Osteocyte (in vitro differentiated cells): Measurements from ENCODE around the gene MOV10L1. TPM values are rescaled to one million over a fixed set of nuclear protein-coding genes. Genes with fewer than 3 reads are reported as not detected.
"Not testable (repeated sequence)": the region's sequence is repeated elsewhere in the genome, so short reads cannot be mapped to it uniquely, and the experiment has no call there.

Experiments
- DNase-seq: peaks from one replicate; pipeline ENCODE4 v3.0.0; 2021; ENCODE audit warnings: mixed read lengths; ENCODE audit not compliant: unreplicated experiment; ENCODE audit errors: extremely low spot score
- H3K27ac Mint-ChIP-seq: one replicate; pipeline ENCODE4 v1.8.0; 2021; ENCODE audit warnings: mild to moderate bottlenecking, mixed read lengths; ENCODE audit not compliant: unreplicated experiment
- H3K27me3 Mint-ChIP-seq: one replicate; pipeline ENCODE4 v1.8.0; 2021; ENCODE audit warnings: mixed read lengths; ENCODE audit not compliant: unreplicated experiment
- H3K36me3 Mint-ChIP-seq: one replicate; pipeline ENCODE4 v1.8.0; 2021; ENCODE audit warnings: mixed read lengths; ENCODE audit not compliant: unreplicated experiment
- H3K4me1 Mint-ChIP-seq: one replicate; pipeline ENCODE4 v1.8.0; 2021; ENCODE audit warnings: mixed read lengths; ENCODE audit not compliant: unreplicated experiment
- H3K4me3 Mint-ChIP-seq: one replicate; pipeline ENCODE4 v1.8.0; 2021; ENCODE audit warnings: mild to moderate bottlenecking, moderate library complexity, mixed read lengths; ENCODE audit not compliant: unreplicated experiment
- H3K9me3 Mint-ChIP-seq: one replicate; pipeline ENCODE4 v1.8.0; 2021; ENCODE audit warnings: mixed read lengths; ENCODE audit not compliant: unreplicated experiment
- total RNA-seq: library from RNA; stranded (reverse); gene quantifications from 2 replicates; pipeline ENCODE4 v1.2.1, GENCODE V29; 2021
- TF ChIP-seq, protein P1 (sequence below): fragments of 200-600 bp; sonication (generic); IDR thresholded peaks from 2 replicates; pipeline ENCODE4 v1.5.0; 2021; ENCODE audit warnings: antibody characterized with exemption, mild to moderate bottlenecking, moderate library complexity

The MOV10L1 gene
- total RNA-seq, 1 donor from 2014 or later, result 1.4 TPM

DNA sequence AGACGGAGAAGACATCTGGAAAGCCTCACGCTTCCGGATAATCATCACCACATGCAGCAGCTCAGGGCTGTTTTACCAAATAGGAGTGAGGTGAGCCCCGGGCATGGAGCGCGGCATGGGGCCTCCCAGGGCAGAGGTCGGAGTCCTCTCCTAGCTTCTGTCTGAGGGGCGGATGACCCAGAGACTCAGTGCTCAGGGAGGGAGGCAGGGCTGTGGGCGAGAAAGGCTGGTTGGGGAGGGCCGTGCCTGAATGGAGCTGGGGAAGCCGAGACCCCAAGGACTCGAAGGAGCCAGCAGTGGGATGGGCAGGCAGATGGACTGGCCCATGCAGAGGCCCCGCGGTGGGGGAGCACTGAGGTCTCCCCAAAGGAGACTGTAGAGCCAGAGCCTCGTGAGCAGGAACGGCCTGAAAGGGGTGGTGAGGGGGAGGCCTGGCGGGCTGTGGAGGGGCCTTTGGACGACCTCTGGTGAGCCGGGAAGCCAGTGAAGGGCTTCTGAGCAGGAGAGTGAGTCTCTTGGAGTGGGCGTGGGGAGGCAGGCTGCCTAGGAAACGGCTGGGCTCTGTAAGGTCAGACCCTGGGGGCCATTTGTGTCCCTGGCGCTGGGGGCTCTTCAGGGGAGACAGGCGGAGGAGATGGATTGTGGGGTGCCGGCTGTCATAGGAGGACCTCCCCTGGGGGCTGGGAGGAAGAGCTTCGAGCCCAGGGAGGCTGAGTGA lies 56.1 kb downstream of the MOV10L1 start:
- no peak for DNase-seq
- TF ChIP-seq, protein P1, sequence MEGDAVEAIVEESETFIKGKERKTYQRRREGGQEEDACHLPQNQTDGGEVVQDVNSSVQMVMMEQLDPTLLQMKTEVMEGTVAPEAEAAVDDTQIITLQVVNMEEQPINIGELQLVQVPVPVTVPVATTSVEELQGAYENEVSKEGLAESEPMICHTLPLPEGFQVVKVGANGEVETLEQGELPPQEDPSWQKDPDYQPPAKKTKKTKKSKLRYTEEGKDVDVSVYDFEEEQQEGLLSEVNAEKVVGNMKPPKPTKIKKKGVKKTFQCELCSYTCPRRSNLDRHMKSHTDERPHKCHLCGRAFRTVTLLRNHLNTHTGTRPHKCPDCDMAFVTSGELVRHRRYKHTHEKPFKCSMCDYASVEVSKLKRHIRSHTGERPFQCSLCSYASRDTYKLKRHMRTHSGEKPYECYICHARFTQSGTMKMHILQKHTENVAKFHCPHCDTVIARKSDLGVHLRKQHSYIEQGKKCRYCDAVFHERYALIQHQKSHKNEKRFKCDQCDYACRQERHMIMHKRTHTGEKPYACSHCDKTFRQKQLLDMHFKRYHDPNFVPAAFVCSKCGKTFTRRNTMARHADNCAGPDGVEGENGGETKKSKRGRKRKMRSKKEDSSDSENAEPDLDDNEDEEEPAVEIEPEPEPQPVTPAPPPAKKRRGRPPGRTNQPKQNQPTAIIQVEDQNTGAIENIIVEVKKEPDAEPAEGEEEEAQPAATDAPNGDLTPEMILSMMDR, result no peak
- Mint-ChIP-seq H3K4me3 (no peak overlapping the region), H3K4me1 (peaks cover 25% of the 10 kb centered on the region), H3K27ac (no peak overlapping the region), H3K27me3 (peaks cover 30% of the 10 kb centered on the region), H3K36me3 (no peaks in the 10 kb centered on the region), H3K9me3 (no peaks in the 10 kb centered on the region)

- no peak overlapping the region for H3K27ac Mint-ChIP-seq
- H3K36me3 Mint-ChIP-seq, result no peaks in the 10 kb centered on the region
- no peaks in the 10 kb centered on the region for H3K9me3 Mint-ChIP-seq
- no peak for DNase-seq
- H3K27me3 Mint-ChIP-seq, result peaks cover 30% of the 10 kb centered on the region
- H3K4me1 Mint-ChIP-seq, result peaks cover 24% of the 10 kb centered on the region
- H3K4me3 Mint-ChIP-seq, result no peak overlapping the region
- TF ChIP-seq, protein P1, result peak; percentile 79
These were observed 56.8 kb downstream of the MOV10L1 start for GRCh38 chr22:50146439-50147238.

GRCh38 chr22:50147258-50148165 lies 57.7 kb downstream of the MOV10L1 start:
- H3K4me1 Mint-ChIP-seq, result peaks cover 17% of the 10 kb centered on the region
- H3K36me3 Mint-ChIP-seq, DNase-seq, H3K4me3 Mint-ChIP-seq, H3K9me3 Mint-ChIP-seq, H3K27ac Mint-ChIP-seq: not testable (repeated sequence)
- peaks cover 23% of the 10 kb centered on the region for H3K27me3 Mint-ChIP-seq

- Mint-ChIP-seq H3K9me3 (no peaks in the 10 kb centered on the region), H3K4me3 (no peak overlapping the region), H3K4me1 (peaks cover 15% of the 10 kb centered on the region), H3K27me3 (peaks cover 17% of the 10 kb centered on the region), H3K36me3 (no peaks in the 10 kb centered on the region), H3K27ac (no peak overlapping the region)
- TF ChIP-seq, protein P1, result no peak
- no peak for DNase-seq
These were observed 58.3 kb downstream of the MOV10L1 start for GRCh38 chr22:50148166-50148500.

- TF ChIP-seq, protein P1, result peak; percentile 72
- no peak overlapping the region for H3K27ac Mint-ChIP-seq
These were observed 59.4 kb downstream of the MOV10L1 start for GRCh38 chr22:50148991-50149721.

More at GRCh38 chr22:50148991-50149721, 59.4 kb downstream of the MOV10L1 start:
- H3K9me3 Mint-ChIP-seq, result no peaks in the 10 kb centered on the region
- H3K36me3 Mint-ChIP-seq, result no peaks in the 10 kb centered on the region
- peaks cover 6% of the 10 kb centered on the region for H3K27me3 Mint-ChIP-seq
- DNase-seq, result no peak
- no peak overlapping the region for H3K4me3 Mint-ChIP-seq
- peaks cover 14% of the 10 kb centered on the region for H3K4me1 Mint-ChIP-seq
